Measurements from ENCODE around the gene ADGRL3. TPM values are rescaled to one million over a fixed set of nuclear protein-coding genes. Genes with fewer than 3 reads are reported as not detected.

ADGRL3 gene
- total RNA-seq, 1 donor from 2014 or later = not detected

DNA sequence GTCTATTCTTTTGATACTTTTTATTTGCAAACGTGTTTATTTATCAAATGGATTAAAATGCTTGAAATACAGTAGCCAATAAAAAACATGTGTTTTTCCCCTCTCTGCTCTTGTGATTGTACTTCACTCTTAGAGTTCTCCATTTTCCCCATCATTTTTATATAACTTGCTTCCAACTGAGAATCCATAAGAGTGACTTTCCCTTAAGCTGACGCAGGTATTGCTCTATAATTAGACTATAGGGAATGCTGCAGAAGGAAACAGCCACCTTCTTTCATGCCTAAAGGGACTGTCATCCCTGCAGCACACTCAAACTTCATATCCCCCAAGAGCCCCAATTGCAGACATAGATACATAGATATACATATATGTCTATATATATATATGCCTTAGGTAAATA, 456.9 kb downstream of the ADGRL3 start:
- DNase-seq (no peak), ATAC-seq (ENCODE audit: low read depth) (no peak)
- no peak overlapping the region for H3K27ac Mint-ChIP-seq
- H3K4me1 Mint-ChIP-seq = no peaks in the 10 kb centered on the region
- H3K4me3 Mint-ChIP-seq = no peak overlapping the region
- CTCF ChIA-PET = no interaction called here
- intact Hi-C loops (cut with micrococcal nuclease) = no loop called here
- TF ChIP-seq, protein P1, sequence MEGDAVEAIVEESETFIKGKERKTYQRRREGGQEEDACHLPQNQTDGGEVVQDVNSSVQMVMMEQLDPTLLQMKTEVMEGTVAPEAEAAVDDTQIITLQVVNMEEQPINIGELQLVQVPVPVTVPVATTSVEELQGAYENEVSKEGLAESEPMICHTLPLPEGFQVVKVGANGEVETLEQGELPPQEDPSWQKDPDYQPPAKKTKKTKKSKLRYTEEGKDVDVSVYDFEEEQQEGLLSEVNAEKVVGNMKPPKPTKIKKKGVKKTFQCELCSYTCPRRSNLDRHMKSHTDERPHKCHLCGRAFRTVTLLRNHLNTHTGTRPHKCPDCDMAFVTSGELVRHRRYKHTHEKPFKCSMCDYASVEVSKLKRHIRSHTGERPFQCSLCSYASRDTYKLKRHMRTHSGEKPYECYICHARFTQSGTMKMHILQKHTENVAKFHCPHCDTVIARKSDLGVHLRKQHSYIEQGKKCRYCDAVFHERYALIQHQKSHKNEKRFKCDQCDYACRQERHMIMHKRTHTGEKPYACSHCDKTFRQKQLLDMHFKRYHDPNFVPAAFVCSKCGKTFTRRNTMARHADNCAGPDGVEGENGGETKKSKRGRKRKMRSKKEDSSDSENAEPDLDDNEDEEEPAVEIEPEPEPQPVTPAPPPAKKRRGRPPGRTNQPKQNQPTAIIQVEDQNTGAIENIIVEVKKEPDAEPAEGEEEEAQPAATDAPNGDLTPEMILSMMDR (IDR thresholded peaks at IDR 0.05) = no peak
- no peaks in the 10 kb centered on the region for H3K36me3 Mint-ChIP-seq (ENCODE audit: low read depth)
- H3K9me3 Mint-ChIP-seq = no peaks in the 10 kb centered on the region
- H3K27me3 Mint-ChIP-seq = no peaks in the 10 kb centered on the region
- POLR2A ChIA-PET = no interaction called here

DNA sequence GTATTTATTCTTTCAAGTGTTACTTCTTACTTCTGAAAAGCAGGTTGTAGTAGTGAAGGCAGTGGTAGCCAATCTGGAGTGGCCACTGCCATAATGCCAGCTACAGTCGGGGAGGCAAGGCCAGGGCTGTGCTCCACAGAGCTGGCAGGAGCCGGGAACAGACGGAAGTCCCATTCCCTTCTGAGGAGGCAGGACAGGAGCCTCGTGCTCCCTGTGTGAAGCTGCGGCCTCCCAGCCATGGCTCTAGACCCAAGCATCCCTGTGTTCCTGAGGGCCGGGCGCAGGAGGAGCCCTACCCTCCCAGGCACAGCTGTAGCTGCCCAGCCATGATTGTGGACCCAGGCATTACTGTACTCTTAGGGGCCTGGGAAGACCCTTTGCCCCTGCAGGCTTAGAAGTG, 461.8 kb downstream of the ADGRL3 start:
- ChIA-PET POLR2A (no interaction called here), CTCF (no interaction called here)
- Mint-ChIP-seq H3K9me3 (no peaks in the 10 kb centered on the region), H3K4me3 (no peak overlapping the region), H3K4me1 (no peaks in the 10 kb centered on the region), H3K36me3 (ENCODE audit: low read depth) (no peaks in the 10 kb centered on the region), H3K27ac (no peak overlapping the region), H3K27me3 (no peaks in the 10 kb centered on the region)
- ATAC-seq (ENCODE audit: low read depth) = no peak
- TF ChIP-seq, protein P1 (IDR thresholded peaks at IDR 0.05) = no peak
- no peak for DNase-seq
- intact Hi-C loops (cut with micrococcal nuclease) = no loop called here

DNA sequence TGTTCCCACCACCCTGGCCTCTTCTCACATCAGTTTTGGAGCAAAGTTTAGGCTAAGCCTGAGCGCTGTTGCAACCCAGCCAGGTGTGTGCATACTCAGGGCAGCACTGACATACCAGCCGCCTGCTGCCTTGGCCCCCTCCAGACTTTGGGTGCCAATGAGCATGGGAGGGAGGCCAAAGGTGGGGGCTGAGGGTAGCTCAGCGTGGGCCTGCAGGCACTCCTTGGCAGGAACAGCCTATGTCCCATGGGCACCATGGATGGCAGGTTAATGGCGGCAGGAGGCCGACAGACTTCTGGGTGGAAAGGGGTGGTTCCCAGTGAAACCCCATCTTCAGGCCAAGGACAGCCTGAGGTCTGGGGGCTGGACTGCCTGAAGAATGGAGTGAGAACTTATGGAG, 462.2 kb downstream of the ADGRL3 start:
- H3K27me3 Mint-ChIP-seq = no peaks in the 10 kb centered on the region
- ATAC-seq (ENCODE audit: low read depth) = no peak
- H3K4me1 Mint-ChIP-seq = no peaks in the 10 kb centered on the region
- H3K36me3 Mint-ChIP-seq (ENCODE audit: low read depth) = no peaks in the 10 kb centered on the region
- TF ChIP-seq, protein P1 (IDR thresholded peaks at IDR 0.05) = no peak
- H3K4me3 Mint-ChIP-seq = no peak overlapping the region
- ChIA-PET CTCF (no interaction called here), POLR2A (no interaction called here)
- no peak for DNase-seq
- intact Hi-C loops (cut with micrococcal nuclease) = no loop called here
- no peak overlapping the region for H3K27ac Mint-ChIP-seq
- H3K9me3 Mint-ChIP-seq = no peaks in the 10 kb centered on the region

DNA sequence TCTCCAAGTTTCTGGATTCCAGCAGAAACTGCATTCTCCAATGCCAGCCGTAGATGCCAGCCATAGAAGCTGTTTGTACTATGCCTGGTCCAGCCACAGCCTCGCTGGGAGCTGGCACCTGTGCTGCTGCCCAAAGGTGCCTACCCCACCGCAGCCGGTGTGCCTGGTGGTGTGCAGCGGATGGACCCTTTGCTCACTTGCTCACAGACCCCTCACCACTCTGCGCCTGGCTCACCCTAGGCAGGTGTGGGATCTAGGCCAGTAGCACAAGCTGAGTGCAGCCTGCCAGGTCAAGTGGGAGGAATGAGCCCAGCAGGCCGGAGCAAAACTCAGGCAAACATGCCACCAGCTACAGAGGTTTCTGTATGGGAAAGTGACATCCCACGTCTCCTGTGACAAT, 463.2 kb downstream of the ADGRL3 start:
- no peak for ATAC-seq (ENCODE audit: low read depth)
- no peak overlapping the region for H3K27ac Mint-ChIP-seq
- ChIA-PET CTCF (no interaction called here), POLR2A (no interaction called here)
- intact Hi-C loops (cut with micrococcal nuclease) = no loop called here
- H3K36me3 Mint-ChIP-seq (ENCODE audit: low read depth) = no peaks in the 10 kb centered on the region
- H3K4me1 Mint-ChIP-seq = no peaks in the 10 kb centered on the region
- no peak overlapping the region for H3K4me3 Mint-ChIP-seq
- peaks cover 2% of the 10 kb centered on the region for H3K9me3 Mint-ChIP-seq
- no peaks in the 10 kb centered on the region for H3K27me3 Mint-ChIP-seq
- TF ChIP-seq, protein P1 (IDR thresholded peaks at IDR 0.05) = no peak
- DNase-seq = no peak

DNA sequence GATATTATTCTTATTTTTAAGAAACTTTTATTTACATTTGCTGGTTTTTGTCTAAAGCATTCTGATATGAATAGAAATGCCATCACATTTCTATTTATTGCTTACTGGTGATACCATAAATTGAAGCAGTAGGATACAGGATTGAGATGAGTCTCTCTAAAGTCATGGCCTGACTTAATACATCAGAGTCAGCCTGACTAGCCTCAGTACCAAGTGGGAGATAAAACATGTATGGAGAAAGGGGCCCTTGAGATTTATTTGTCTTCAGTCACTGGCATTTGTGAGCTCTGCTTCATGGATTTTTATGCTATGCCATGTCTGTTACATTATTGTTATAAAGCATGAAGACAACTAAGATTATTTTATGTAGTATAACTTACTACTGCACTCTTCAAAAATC, 465.5 kb downstream of the ADGRL3 start:
- intact Hi-C loops (cut with micrococcal nuclease) = no loop called here
- no peak for ATAC-seq (ENCODE audit: low read depth)
- Mint-ChIP-seq H3K4me1 (no peaks in the 10 kb centered on the region), H3K4me3 (no peak overlapping the region), H3K36me3 (ENCODE audit: low read depth) (no peaks in the 10 kb centered on the region), H3K27ac (no peak overlapping the region), H3K9me3 (peaks cover 2% of the 10 kb centered on the region), H3K27me3 (no peaks in the 10 kb centered on the region)
- POLR2A ChIA-PET = no interaction called here
- no peak for DNase-seq
- CTCF ChIA-PET = no interaction called here
- TF ChIP-seq, protein P1 (IDR thresholded peaks at IDR 0.05) = no peak
